Endodermal cell (in vitro differentiated cells): Measurements from ENCODE around the gene GRID1. TPM values are rescaled to one million over a fixed set of nuclear protein-coding genes. Genes with fewer than 3 reads are reported as not detected.
A peak's percentile ranks its signal among the peaks of the same experiment; 100 is the strongest.

Experiments used
- DNase-seq: peaks from one replicate; pipeline ENCODE4 v3.0.0-alpha.2; 2017
- H3K27ac ChIP-seq: 2 replicates; pipeline ENCODE4 v1.5.1; 2013; ENCODE audit warnings: mild to moderate bottlenecking, low read depth, low read length, moderate library complexity
- H3K27me3 ChIP-seq: 2 replicates; pipeline ENCODE4 v1.6.1; 2013; ENCODE audit warnings: mild to moderate bottlenecking, low read length, moderate library complexity; ENCODE audit not compliant: insufficient read depth, control insufficient read depth, poor library complexity, severe bottlenecking
- H3K36me3 ChIP-seq: 2 replicates; pipeline ENCODE4 v1.7.0; 2013; ENCODE audit warnings: mild to moderate bottlenecking, low read length, moderate library complexity; ENCODE audit not compliant: control insufficient read depth, insufficient read depth
- H3K4me1 ChIP-seq: one replicate; pipeline ENCODE4 v1.7.0; 2013; ENCODE audit warnings: low read length; ENCODE audit not compliant: control insufficient read depth, insufficient read depth
- H3K4me3 ChIP-seq: 2 replicates; pipeline ENCODE4 v1.5.1; 2013; ENCODE audit warnings: mild to moderate bottlenecking, low read length, moderate library complexity
- H3K9ac ChIP-seq: 2 replicates; pipeline ENCODE4 v1.6.1; 2013; ENCODE audit warnings: mild to moderate bottlenecking, low read length, moderate library complexity; ENCODE audit not compliant: poor library complexity, severe bottlenecking; ENCODE audit errors: extremely low read depth
- H3K9me3 ChIP-seq: 2 replicates; pipeline ENCODE4 v1.6.1; 2013; ENCODE audit warnings: mild to moderate bottlenecking, low read length, moderate library complexity; ENCODE audit not compliant: control insufficient read depth
- H3K27ac Mint-ChIP-seq: 2 replicates; pipeline ENCODE4 v1.8.0; 2020; ENCODE audit warnings: mixed read lengths
- H3K27me3 Mint-ChIP-seq: 2 replicates; pipeline ENCODE4 v1.8.0; 2021; ENCODE audit warnings: mild to moderate bottlenecking, mixed read lengths; ENCODE audit not compliant: insufficient read depth
- H3K36me3 Mint-ChIP-seq: 2 replicates; pipeline ENCODE4 v1.8.0; 2020; ENCODE audit warnings: low read depth, mixed read lengths
- H3K4me1 Mint-ChIP-seq: 2 replicates; pipeline ENCODE4 v1.8.0; 2020; ENCODE audit warnings: mixed read lengths
- H3K4me3 Mint-ChIP-seq: 2 replicates; pipeline ENCODE4 v1.8.0; 2020; ENCODE audit warnings: mild to moderate bottlenecking, moderate library complexity, mixed read lengths
- H3K9me3 Mint-ChIP-seq: 2 replicates; pipeline ENCODE4 v1.8.0; 2020; ENCODE audit warnings: mild to moderate bottlenecking, mixed read lengths
- WGBS, 2 experiments: methylation state at CpG; one replicate each; pipeline versions ENCODE4 v1.1.5 to v1.1.7; 2013; ENCODE audit warnings: missing lambda C conversion rate in 2 of 2, mixed read lengths in 1 of 2; ENCODE audit not compliant: insufficient coverage in 1 of 2, insufficient read length in 1 of 2; 5-methylcytosine and 5-hydroxymethylcytosine counted together
- total RNA-seq, 2 donors: library from RNA; stranded (reverse); fragmentation: NEBNext Ultra II Directional in 1 of 2; extraction: Animal tissue kit (Norgen Biotek cat#: 25700) in 1 of 2; gene quantifications; 2 replicates in 1 of 2; 3 replicates in 1 of 2; pipeline ENCODE4 v1.2.1, GENCODE V29; 2021
- TF ChIP-seq, protein P1 (sequence below): fragments of 200-600 bp; sonication (generic); conservative IDR thresholded peaks from 2 replicates; pipeline ENCODE4 v1.5.0; 2021; ENCODE audit warnings: antibody characterized with exemption, mild to moderate bottlenecking

The GRID1 gene
- total RNA-seq, 2 donors from 2014 or later = 0.13 to 0.53 TPM

DNA sequence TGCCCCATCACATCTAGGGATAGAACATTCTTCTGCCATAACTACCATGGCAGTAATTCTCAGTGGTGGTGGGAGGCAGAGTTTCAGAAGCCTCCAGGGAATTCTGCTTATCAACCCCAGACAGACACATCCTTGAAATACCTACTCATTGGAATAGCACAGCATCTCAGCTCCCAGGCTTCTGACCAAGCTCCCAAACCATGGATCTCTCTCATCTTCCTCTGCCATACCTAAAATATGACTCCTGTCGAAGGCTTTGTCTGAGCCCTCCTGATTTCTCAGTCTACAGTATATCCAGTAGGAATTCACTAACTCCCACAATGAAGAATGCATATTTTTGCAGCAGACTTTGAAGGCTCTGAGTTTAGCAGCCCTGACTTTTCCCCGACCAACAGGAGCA is 687.5 kb downstream of the GRID1 start:
- H3K4me3 Mint-ChIP-seq = no peak overlapping the region
- no peak overlapping the region for H3K27ac Mint-ChIP-seq
- 87 to 100% methylated on average over 1 to 2 of the region's 2 CpGs for WGBS, 2 experiments
- Histone ChIP-seq H3K4me1 (no peaks in the 10 kb centered on the region), H3K27me3 (no peaks in the 10 kb centered on the region), H3K9ac (no peak overlapping the region), H3K4me3 (no peak overlapping the region), H3K9me3 (no peaks in the 10 kb centered on the region), H3K27ac (no peak overlapping the region), H3K36me3 (no peaks in the 10 kb centered on the region)
- H3K27me3 Mint-ChIP-seq = peaks cover 5% of the 10 kb centered on the region
- H3K9me3 Mint-ChIP-seq = no peaks in the 10 kb centered on the region
- no peaks in the 10 kb centered on the region for H3K36me3 Mint-ChIP-seq
- no peaks in the 10 kb centered on the region for H3K4me1 Mint-ChIP-seq
- DNase-seq = no peak
- TF ChIP-seq, protein P1, sequence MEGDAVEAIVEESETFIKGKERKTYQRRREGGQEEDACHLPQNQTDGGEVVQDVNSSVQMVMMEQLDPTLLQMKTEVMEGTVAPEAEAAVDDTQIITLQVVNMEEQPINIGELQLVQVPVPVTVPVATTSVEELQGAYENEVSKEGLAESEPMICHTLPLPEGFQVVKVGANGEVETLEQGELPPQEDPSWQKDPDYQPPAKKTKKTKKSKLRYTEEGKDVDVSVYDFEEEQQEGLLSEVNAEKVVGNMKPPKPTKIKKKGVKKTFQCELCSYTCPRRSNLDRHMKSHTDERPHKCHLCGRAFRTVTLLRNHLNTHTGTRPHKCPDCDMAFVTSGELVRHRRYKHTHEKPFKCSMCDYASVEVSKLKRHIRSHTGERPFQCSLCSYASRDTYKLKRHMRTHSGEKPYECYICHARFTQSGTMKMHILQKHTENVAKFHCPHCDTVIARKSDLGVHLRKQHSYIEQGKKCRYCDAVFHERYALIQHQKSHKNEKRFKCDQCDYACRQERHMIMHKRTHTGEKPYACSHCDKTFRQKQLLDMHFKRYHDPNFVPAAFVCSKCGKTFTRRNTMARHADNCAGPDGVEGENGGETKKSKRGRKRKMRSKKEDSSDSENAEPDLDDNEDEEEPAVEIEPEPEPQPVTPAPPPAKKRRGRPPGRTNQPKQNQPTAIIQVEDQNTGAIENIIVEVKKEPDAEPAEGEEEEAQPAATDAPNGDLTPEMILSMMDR = no peak

DNA sequence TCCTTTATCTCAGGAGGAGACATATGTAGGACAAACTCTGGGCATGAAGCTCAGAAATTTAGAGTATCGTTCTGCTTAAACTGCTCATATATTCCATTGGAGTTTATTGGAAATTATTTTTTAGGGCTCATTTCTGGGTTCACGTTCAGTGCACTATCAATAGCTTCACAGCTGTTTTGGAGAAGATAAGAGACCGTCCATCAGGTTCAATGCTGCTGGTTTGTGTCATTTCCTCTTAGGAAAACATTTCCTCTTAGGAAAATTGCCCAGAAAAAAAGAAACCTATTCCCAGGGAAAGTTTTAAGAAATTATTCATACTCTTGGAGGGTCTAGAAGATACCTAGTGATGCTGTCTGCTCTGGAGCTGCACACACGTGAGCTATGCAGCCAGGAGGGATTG is 691.7 kb downstream of the GRID1 start:
- peaks cover 20% of the 10 kb centered on the region for H3K9me3 Mint-ChIP-seq
- H3K36me3 Mint-ChIP-seq = no peaks in the 10 kb centered on the region
- WGBS, 2 experiments = 85 to 89% methylated on average over 3 to 4 of the region's 4 CpGs
- no peak overlapping the region for H3K4me3 ChIP-seq
- H3K4me1 ChIP-seq = no peaks in the 10 kb centered on the region
- no peak overlapping the region for H3K27ac Mint-ChIP-seq
- no peak overlapping the region for H3K27ac ChIP-seq
- no peaks in the 10 kb centered on the region for H3K36me3 ChIP-seq
- H3K27me3 ChIP-seq = no peaks in the 10 kb centered on the region
- peaks cover 4% of the 10 kb centered on the region for H3K27me3 Mint-ChIP-seq
- no peaks in the 10 kb centered on the region for H3K4me1 Mint-ChIP-seq
- no peak overlapping the region for H3K9ac ChIP-seq
- TF ChIP-seq, protein P1 = no peak
- peaks cover 20% of the 10 kb centered on the region for H3K9me3 ChIP-seq
- no peak for DNase-seq
- no peak overlapping the region for H3K4me3 Mint-ChIP-seq

DNA sequence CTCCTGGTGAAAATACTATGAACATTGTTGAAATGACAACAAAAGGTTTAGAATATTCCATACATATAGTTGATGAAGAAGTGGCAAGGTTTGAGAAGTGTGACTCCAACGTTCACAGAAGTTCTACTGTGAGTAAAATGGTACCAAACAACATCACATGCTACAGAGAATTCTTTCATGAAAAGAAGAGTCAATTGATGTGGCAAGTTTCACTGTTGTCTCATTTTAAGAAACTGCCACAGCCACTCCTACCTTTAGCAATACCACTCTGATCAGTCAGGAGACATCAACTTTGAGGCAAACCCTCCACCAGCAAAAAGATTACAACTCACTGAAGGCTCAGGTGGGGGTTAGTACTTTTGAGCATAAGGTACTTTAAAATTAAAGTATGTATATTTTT is 693.3 kb downstream of the GRID1 start:
- Mint-ChIP-seq H3K4me1 (peaks cover 6% of the 10 kb centered on the region), H3K27me3 (peaks cover 2% of the 10 kb centered on the region), H3K9me3 (peaks cover 20% of the 10 kb centered on the region), H3K36me3 (no peaks in the 10 kb centered on the region), H3K27ac (no peak overlapping the region), H3K4me3 (no peak overlapping the region)
- H3K4me3 ChIP-seq = peak overlapping the region; percentile 27
- 88% methylated on average over 1 of the region's 1 CpG; no CpG with 5 or more reads in 1 of the 2 experiments for WGBS, 2 experiments
- no peaks in the 10 kb centered on the region for H3K36me3 ChIP-seq
- H3K4me1 ChIP-seq = peaks cover under 1% of the 10 kb centered on the region
- TF ChIP-seq, protein P1 = no peak
- no peak overlapping the region for H3K9ac ChIP-seq
- no peaks in the 10 kb centered on the region for H3K27me3 ChIP-seq
- no peak overlapping the region for H3K27ac ChIP-seq
- no peak for DNase-seq
- H3K9me3 ChIP-seq = peaks cover 20% of the 10 kb centered on the region
